ENCODE results near the gene AP2A1.

DNA sequence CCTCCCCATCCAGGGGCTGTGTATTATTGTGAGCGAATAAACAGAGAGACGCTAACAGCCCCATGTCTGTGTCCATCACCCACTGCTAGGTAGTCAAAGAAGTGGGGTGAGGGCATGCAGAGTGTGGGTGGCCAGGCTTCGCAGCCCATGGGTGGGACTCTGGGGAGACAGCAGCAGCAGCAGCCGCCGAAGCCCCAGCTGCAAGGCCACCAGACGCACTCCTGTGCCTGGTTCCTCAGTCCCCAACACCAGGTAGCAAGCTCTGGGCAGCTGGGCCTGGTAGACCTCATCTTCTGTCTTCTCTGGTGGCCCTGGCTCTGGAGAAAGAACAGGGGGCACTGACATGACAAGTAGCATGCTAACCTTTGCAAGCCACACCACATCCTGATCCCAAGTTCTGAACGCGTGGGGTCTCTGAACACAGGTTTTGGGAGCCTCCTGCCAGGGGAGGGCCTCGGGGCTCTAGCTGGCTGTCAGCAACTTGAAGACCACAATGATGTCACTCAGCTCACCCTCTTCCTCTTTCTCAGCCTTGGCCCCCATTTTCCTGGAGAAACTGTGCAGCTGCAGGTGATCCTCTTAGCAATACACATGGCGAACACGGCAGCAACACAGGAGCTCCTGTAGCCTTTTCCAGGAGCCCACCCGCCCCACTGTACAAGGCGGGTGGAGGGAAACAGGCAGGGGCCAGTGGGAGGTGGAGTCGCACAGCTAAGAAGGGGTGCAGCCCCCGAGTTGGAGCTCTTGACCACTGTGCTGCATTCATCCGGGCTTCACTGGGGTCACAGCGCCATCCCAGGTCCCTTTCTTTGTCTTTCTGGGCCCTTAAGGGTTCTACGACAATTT, 40.5 kb downstream of the AP2A1 start:
- TF ChIP-seq, protein P1, sequence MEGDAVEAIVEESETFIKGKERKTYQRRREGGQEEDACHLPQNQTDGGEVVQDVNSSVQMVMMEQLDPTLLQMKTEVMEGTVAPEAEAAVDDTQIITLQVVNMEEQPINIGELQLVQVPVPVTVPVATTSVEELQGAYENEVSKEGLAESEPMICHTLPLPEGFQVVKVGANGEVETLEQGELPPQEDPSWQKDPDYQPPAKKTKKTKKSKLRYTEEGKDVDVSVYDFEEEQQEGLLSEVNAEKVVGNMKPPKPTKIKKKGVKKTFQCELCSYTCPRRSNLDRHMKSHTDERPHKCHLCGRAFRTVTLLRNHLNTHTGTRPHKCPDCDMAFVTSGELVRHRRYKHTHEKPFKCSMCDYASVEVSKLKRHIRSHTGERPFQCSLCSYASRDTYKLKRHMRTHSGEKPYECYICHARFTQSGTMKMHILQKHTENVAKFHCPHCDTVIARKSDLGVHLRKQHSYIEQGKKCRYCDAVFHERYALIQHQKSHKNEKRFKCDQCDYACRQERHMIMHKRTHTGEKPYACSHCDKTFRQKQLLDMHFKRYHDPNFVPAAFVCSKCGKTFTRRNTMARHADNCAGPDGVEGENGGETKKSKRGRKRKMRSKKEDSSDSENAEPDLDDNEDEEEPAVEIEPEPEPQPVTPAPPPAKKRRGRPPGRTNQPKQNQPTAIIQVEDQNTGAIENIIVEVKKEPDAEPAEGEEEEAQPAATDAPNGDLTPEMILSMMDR (IDR thresholded peaks at IDR 0.05; ENCODE audit: insufficient read depth, low read depth, low read length): no peak
- no peak for TF ChIP-seq EZH2 (IDR thresholded peaks at IDR 0.05; ENCODE audit: insufficient read depth, low read length)

Measured in astrocyte (in vitro differentiated cells and primary cell).